Neural progenitor cell (in vitro differentiated cells): ENCODE data around the gene NPB. TPM values are rescaled to one million over a fixed set of nuclear protein-coding genes. Genes with fewer than 3 reads are reported as not detected.

ENCODE experiments used
- DNase-seq: peaks from one replicate; pipeline ENCODE4 v3.0.0-alpha.2; 2016; ENCODE audit warnings: low spot score
- H2AFZ ChIP-seq: fragments of 200-600 bp; sonication (generic); replicated peaks from 2 replicates; pipeline ENCODE4 v1.6.1; 2016; ENCODE audit warnings: antibody characterized with exemption
- H3F3A ChIP-seq: fragments of 200-600 bp; sonication (generic); 2 replicates; pipeline ENCODE4 v1.6.1; 2016; ENCODE audit warnings: antibody characterized with exemption, low read depth
- H3K27ac ChIP-seq: fragments of 200-600 bp; sonication (generic); 2 replicates; pipeline ENCODE4 v1.5.1; 2016; ENCODE audit warnings: mild to moderate bottlenecking
- H3K27me3 ChIP-seq: fragments of 200-600 bp; sonication (generic); 2 replicates; pipeline ENCODE4 v1.6.1; 2016; ENCODE audit warnings: mild to moderate bottlenecking, moderate library complexity
- H3K36me3 ChIP-seq: fragments of 200-600 bp; sonication (generic); 2 replicates; pipeline ENCODE4 v1.5.1; 2016
- H3K4me1 ChIP-seq: fragments of 200-600 bp; sonication (generic); 2 replicates; pipeline ENCODE4 v1.6.1; 2016; ENCODE audit warnings: mixed run types
- H3K4me2 ChIP-seq: fragments of 200-600 bp; sonication (generic); 2 replicates; pipeline ENCODE4 v1.6.1; 2016
- H3K4me3 ChIP-seq: fragments of 200-600 bp; sonication (generic); 2 replicates; pipeline ENCODE4 v1.5.1; 2016
- H3K79me2 ChIP-seq: fragments of 200-600 bp; sonication (generic); 2 replicates; pipeline ENCODE4 v1.6.1; 2016; ENCODE audit warnings: low read depth
- H3K9ac ChIP-seq: fragments of 200-600 bp; sonication (generic); 2 replicates; pipeline ENCODE4 v1.6.1; 2016
- H3K9me3 ChIP-seq: fragments of 200-600 bp; sonication (generic); 2 replicates; pipeline ENCODE4 v1.5.1; 2016; ENCODE audit warnings: low read depth
- H4K20me1 ChIP-seq: fragments of 200-600 bp; sonication (generic); 2 replicates; pipeline ENCODE4 v1.6.1; 2016; ENCODE audit warnings: low read depth
- H3K27ac Mint-ChIP-seq: 3 replicates; pipeline ENCODE4 v1.8.0; 2021; ENCODE audit warnings: mixed read lengths
- H3K27me3 Mint-ChIP-seq: 2 replicates; pipeline ENCODE4 v1.8.0; 2022; ENCODE audit warnings: low read depth, mild to moderate bottlenecking, inconsistent platforms, moderate library complexity, mixed read lengths; ENCODE audit not compliant: insufficient read depth
- H3K36me3 Mint-ChIP-seq: 3 replicates; pipeline ENCODE4 v1.8.0; 2021; ENCODE audit warnings: mixed read lengths
- H3K4me1 Mint-ChIP-seq: 3 replicates; pipeline ENCODE4 v1.8.0; 2021; ENCODE audit warnings: mixed read lengths
- H3K4me3 Mint-ChIP-seq: 3 replicates; pipeline ENCODE4 v1.8.0; 2021; ENCODE audit warnings: mild to moderate bottlenecking, moderate library complexity, mixed read lengths
- H3K9me3 Mint-ChIP-seq: 3 replicates; pipeline ENCODE4 v1.8.0; 2020; ENCODE audit warnings: mixed read lengths
- CTCF ChIP-seq: fragments of 200-600 bp; sonication (generic); IDR thresholded peaks from 2 replicates; pipeline ENCODE4 v1.5.1; 2017; ENCODE audit warnings: antibody characterized with exemption, mild to moderate bottlenecking
- EZH2 ChIP-seq: fragments of 200-600 bp; sonication (generic); IDR thresholded peaks from 2 replicates; pipeline ENCODE4 v1.6.1; 2017; ENCODE audit warnings: antibody characterized with exemption, mild to moderate bottlenecking, moderate library complexity
- EZH2phosphoT487 ChIP-seq: fragments of 200-600 bp; sonication (generic); IDR thresholded peaks from 2 replicates; pipeline ENCODE4 v1.6.1; 2017; ENCODE audit warnings: antibody characterized with exemption
- total RNA-seq: library from RNA; depleted of rRNA; stranded (reverse); fragments of >200 nt; gene quantifications from 2 replicates; pipeline ENCODE4 v1.2.3, GENCODE V29; 2015; ENCODE audit warnings: low replicate concordance

The NPB gene
- total RNA-seq, 1 donor from 2014 or later: not detected

- peaks cover 17% of the 10 kb centered on the region for H3K36me3 Mint-ChIP-seq
- H3K27ac ChIP-seq: no peak overlapping the region
Observed at GRCh38 chr17:81858967-81859905, 42.8 kb upstream of the NPB start.

DNA sequence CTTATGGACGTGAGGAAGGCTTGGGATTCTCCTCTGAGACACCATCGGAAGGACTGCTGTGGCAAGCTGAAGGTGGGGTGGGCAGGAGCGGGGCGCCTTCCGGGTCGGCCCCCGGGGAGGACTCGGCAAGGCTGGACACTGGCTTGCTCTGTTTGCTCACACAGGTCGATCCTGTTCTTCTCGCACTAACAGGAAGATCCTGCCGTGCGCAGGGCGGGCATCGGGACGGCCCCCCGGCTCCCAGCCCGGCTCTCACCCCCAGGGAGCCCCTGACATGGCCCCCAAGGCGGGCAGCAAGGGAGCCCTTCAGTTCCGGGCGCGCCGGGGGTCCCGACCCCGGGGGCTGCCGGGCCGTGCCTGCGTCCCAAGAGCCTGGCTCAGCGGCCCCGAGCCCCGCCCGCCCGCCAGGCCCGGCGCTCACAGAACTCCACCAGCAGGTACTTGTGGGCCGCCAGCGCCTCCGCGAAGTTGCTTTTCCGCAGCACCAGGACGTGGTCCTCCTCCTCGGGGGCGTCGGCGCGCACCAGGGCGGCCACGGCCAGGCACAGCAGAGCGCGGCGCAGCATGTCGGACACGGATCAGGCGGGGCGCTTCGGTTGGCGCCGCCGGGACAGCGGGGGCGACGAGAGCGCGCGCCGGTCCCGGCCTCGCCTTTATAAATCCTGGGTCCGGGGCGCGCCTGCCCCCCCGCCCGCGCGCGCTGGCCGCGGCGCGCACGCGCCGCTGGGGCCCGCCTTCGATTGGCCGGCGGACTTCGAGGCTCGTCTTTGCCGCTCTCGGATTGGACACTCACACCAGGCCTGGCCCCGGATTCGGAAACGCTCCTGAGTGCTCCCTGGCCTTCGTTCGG, 41.9 kb upstream of the NPB start, which contains the start of gene P4HB:
Gene P4HB (minus strand): TSS at position 630 of the 850 bp plus-strand sequence. CDS start 64 bp downstream, at position 566.
- peak within 1 kb of the TSS; percentile 71 for H2AFZ ChIP-seq
- H3K4me1 Mint-ChIP-seq: peaks cover 20% of the 10 kb centered on the region

More at GRCh38 chr17:81858967-81859905, 42.8 kb upstream of the NPB start:
- no peak overlapping the region for H2AFZ ChIP-seq
- peaks cover 36% of the 10 kb centered on the region for H3F3A ChIP-seq
- peaks cover 7% of the 10 kb centered on the region for H3K4me1 ChIP-seq
- H3K36me3 ChIP-seq: no peaks in the 10 kb centered on the region
- DNase-seq: no peak
- H3K4me1 Mint-ChIP-seq: peaks cover 20% of the 10 kb centered on the region
- H3K9me3 ChIP-seq: no peaks in the 10 kb centered on the region
- H3K4me3 ChIP-seq: peak overlapping the region; percentile 100
- no peaks in the 10 kb centered on the region for H3K9me3 Mint-ChIP-seq
- peaks cover 35% of the 10 kb centered on the region for H4K20me1 ChIP-seq
- H3K4me2 ChIP-seq: peak overlapping the region; percentile 100
- H3K79me2 ChIP-seq: peaks cover 72% of the 10 kb centered on the region
- H3K27ac Mint-ChIP-seq: peak overlapping the region; percentile 91
- peaks cover 6% of the 10 kb centered on the region for H3K27me3 Mint-ChIP-seq
- H3K27me3 ChIP-seq: no peaks in the 10 kb centered on the region
- peak overlapping the region; percentile 98 for H3K9ac ChIP-seq
- TF ChIP-seq EZH2: no peak
- no peak for TF ChIP-seq CTCF
- TF ChIP-seq EZH2phosphoT487: no peak
- H3K4me3 Mint-ChIP-seq: peak overlapping the region; percentile 95

More for the DNA sequence above, 41.9 kb upstream of the NPB start, which contains the start of gene P4HB:
- Mint-ChIP-seq H3K4me3 (peak within 1 kb of the TSS; percentile 97), H3K27ac (peak within 1 kb of the TSS; percentile 91), H3K27me3 (peaks cover 6% of the 10 kb centered on the region), H3K9me3 (no peaks in the 10 kb centered on the region), H3K36me3 (peaks cover 17% of the 10 kb centered on the region)
- DNase-seq: no peak
- H4K20me1 ChIP-seq: peaks cover 43% of the 10 kb centered on the region
- H3K4me3 ChIP-seq: peak within 1 kb of the TSS; percentile 100
- H3K4me2 ChIP-seq: peak within 1 kb of the TSS; percentile 100
- H3K9me3 ChIP-seq: no peaks in the 10 kb centered on the region
- no peaks in the 10 kb centered on the region for H3K27me3 ChIP-seq
- peak within 1 kb of the TSS; percentile 98 for H3K9ac ChIP-seq
- H3K4me1 ChIP-seq: peaks cover 7% of the 10 kb centered on the region
- H3F3A ChIP-seq: peaks cover 39% of the 10 kb centered on the region
- TF ChIP-seq EZH2phosphoT487: no peak
- TF ChIP-seq CTCF: no peak
- no peak for TF ChIP-seq EZH2
- H3K27ac ChIP-seq: peak within 1 kb of the TSS; percentile 94
- H3K79me2 ChIP-seq: peaks cover 75% of the 10 kb centered on the region
- H3K36me3 ChIP-seq: no peaks in the 10 kb centered on the region
